ENCODE data around the gene FGFR3. TPM values are rescaled to one million over a fixed set of nuclear protein-coding genes. Genes with fewer than 3 reads are reported as not detected.

Gene FGFR3
- total and polyA plus RNA-seq, 2 of the 4 experiments (the other 2 are of a cell fraction): 0.18 to 0.67 TPM

DNA sequence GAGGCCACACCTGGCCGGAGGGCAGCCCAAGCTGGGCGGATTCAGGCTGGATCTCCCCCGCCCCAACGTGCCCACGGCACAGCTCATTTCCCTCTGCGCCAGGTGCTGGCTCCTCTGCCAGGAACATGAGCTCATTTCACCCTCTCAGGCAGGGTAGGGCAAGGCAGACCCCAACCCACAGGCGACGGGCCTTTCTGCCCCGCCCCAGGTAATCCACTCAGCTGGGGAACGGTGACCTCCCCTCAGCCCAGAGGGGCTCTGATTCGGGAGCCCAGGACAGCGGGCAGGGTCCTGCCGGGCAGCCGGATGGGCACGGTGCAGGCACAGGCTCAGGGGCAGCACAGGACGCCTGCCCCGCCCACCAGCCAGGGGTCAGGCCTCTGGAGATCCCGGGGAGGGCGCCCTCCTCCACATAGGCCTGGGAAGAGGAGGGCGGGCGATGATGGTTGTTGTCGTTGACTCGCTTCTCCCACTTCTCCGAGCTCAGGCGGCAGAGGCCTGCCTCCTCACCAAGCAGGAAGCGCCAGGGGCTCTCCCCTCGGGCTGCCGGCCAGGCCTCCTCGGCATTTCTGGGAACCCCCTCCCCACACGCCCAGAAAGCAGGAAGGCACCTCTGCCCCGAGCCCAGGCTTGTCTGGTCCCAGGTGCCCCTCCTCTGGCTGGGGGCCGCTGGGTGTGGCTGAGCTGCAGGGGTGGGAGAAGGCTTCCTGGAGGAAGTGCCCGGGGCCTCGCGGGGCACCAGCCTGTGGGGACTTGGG, 40.6 kb upstream of the FGFR3 start:
- DNase-seq (peak; percentile 7), ATAC-seq (ENCODE audit: low read depth) (no peak)
- no peak overlapping the region for H3K14ac ChIP-seq (replicated peaks; ENCODE audit: low read depth, low read length)
- H3K27me3 ChIP-seq (ENCODE audit: control insufficient read depth, insufficient read depth, low read length): no peaks in the 10 kb centered on the region; the same call in 1 of the 2 replicates
- no peak overlapping the region for H3K18ac ChIP-seq (ENCODE audit: low read depth, low read length)
- no peaks in the 10 kb centered on the region for H3K36me3 ChIP-seq (ENCODE audit: control insufficient read depth, insufficient read depth, low read length)
- H3K9me3 ChIP-seq (ENCODE audit: control insufficient read depth, insufficient read depth, low read length): no peaks in the 10 kb centered on the region
- H3K23ac ChIP-seq (ENCODE audit: low read depth, low read length): no peak overlapping the region
- H3K4me2 ChIP-seq (ENCODE audit: low read depth, low read length): no peak overlapping the region
- intact Hi-C loops (cut with micrococcal nuclease) (no loop called here), dilution Hi-C loops (cut with HindIII; ENCODE audit: low sequenced_read_pairs, unreplicated experiment) (no loop called here), in situ Hi-C loops (cut with MboI; ENCODE audit: low sequenced_read_pairs) (no loop called here)
- no peak overlapping the region for H2BK120ac ChIP-seq (ENCODE audit: low read depth, low read length)
- no peak overlapping the region for H2BK15ac ChIP-seq (ENCODE audit: low read depth, low read length)
- no peak overlapping the region for H3K56ac ChIP-seq (ENCODE audit: extremely low read depth, insufficient read depth, low read length)
- H4K8ac ChIP-seq (ENCODE audit: low read depth in 2 of 2, low read length in 2 of 2): no peak overlapping the region
- TF ChIP-seq RFX5 (IDR thresholded peaks at IDR 0.05; ENCODE audit: low read depth, low read length) (no peak), POLR2A (IDR thresholded peaks at IDR 0.05; ENCODE audit: low read depth, low read length) (no peak), CEBPB (IDR thresholded peaks at IDR 0.05; ENCODE audit: low read depth, low read length) (no peak), RAD21 (IDR thresholded peaks at IDR 0.05; ENCODE audit: low read length) (no peak), FOS (IDR thresholded peaks at IDR 0.05; ENCODE audit: low read depth, low read length) (no peak), MXI1 (IDR thresholded peaks at IDR 0.05; ENCODE audit: borderline replicate concordance, low read depth, low read length) (no peak), MAZ (IDR thresholded peaks at IDR 0.05; ENCODE audit: borderline replicate concordance, low read depth, low read length) (no peak), RCOR1 (IDR thresholded peaks at IDR 0.05; ENCODE audit: insufficient replicate concordance, low read length) (no peak), CHD1 (IDR thresholded peaks at IDR 0.05; ENCODE audit: low read depth, low read length) (no peak), NFE2L2 (IDR thresholded peaks at IDR 0.05; ENCODE audit: low read depth, low read length) (no peak), MAFK (IDR thresholded peaks at IDR 0.05; ENCODE audit: low read depth, low read length) (no peak), BHLHE40 (IDR thresholded peaks at IDR 0.05; ENCODE audit: low read depth, low read length) (no peak), SMC3 (IDR thresholded peaks at IDR 0.05; ENCODE audit: low read depth, low read length) (no peak)
- TF ChIP-seq, protein P1, sequence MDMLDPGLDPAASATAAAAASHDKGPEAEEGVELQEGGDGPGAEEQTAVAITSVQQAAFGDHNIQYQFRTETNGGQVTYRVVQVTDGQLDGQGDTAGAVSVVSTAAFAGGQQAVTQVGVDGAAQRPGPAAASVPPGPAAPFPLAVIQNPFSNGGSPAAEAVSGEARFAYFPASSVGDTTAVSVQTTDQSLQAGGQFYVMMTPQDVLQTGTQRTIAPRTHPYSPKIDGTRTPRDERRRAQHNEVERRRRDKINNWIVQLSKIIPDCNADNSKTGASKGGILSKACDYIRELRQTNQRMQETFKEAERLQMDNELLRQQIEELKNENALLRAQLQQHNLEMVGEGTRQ (IDR thresholded peaks at IDR 0.05; ENCODE audit: low read depth, low read length): no peak
- TF ChIP-seq, protein P2, sequence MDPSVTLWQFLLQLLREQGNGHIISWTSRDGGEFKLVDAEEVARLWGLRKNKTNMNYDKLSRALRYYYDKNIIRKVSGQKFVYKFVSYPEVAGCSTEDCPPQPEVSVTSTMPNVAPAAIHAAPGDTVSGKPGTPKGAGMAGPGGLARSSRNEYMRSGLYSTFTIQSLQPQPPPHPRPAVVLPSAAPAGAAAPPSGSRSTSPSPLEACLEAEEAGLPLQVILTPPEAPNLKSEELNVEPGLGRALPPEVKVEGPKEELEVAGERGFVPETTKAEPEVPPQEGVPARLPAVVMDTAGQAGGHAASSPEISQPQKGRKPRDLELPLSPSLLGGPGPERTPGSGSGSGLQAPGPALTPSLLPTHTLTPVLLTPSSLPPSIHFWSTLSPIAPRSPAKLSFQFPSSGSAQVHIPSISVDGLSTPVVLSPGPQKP (IDR thresholded peaks at IDR 0.05; ENCODE audit: borderline replicate concordance, low read depth, low read length): no peak
- TF ChIP-seq, protein P3, sequence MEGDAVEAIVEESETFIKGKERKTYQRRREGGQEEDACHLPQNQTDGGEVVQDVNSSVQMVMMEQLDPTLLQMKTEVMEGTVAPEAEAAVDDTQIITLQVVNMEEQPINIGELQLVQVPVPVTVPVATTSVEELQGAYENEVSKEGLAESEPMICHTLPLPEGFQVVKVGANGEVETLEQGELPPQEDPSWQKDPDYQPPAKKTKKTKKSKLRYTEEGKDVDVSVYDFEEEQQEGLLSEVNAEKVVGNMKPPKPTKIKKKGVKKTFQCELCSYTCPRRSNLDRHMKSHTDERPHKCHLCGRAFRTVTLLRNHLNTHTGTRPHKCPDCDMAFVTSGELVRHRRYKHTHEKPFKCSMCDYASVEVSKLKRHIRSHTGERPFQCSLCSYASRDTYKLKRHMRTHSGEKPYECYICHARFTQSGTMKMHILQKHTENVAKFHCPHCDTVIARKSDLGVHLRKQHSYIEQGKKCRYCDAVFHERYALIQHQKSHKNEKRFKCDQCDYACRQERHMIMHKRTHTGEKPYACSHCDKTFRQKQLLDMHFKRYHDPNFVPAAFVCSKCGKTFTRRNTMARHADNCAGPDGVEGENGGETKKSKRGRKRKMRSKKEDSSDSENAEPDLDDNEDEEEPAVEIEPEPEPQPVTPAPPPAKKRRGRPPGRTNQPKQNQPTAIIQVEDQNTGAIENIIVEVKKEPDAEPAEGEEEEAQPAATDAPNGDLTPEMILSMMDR (conservative IDR thresholded peaks at IDR 0.05; ENCODE audit: low read depth, low read length): no peak
- 75% methylated on average over 8 of the region's 35 CpGs; no CpG with 5 or more reads in 1 of the 2 experiments for WGBS, 2 experiments (ENCODE audit: extremely low coverage in 2 of 2, insufficient read length in 1 of 2)
- peak overlapping the region; percentile 61 for H2AFZ ChIP-seq (replicated peaks; ENCODE audit: low read length, poor library complexity)
- POLR2A ChIA-PET (ENCODE audit: unreplicated experiment): no interaction called here
- no peak overlapping the region for H4K5ac ChIP-seq (ENCODE audit: low read depth, low read length)
- no peaks in the 10 kb centered on the region for H3K79me1 ChIP-seq (ENCODE audit: low read depth in 1 of 2, low read length in 2 of 2)
- CTCF ChIA-PET: no interaction called here
- no peak overlapping the region for H3K4me3 ChIP-seq (ENCODE audit: insufficient read depth, low read depth, low read length)
- H2AK9ac ChIP-seq (replicated peaks; ENCODE audit: low read depth, low read length, poor library complexity): no peak overlapping the region
- no peak overlapping the region for H3K27ac ChIP-seq (ENCODE audit: insufficient read depth, low read length)
- no peak overlapping the region for H3K9ac ChIP-seq (ENCODE audit: low read depth, low read length)
- H3K4me1 ChIP-seq (ENCODE audit: control insufficient read depth, insufficient read depth, low read length): no peaks in the 10 kb centered on the region
- H4K20me1 ChIP-seq (ENCODE audit: insufficient read depth, low read length): no peaks in the 10 kb centered on the region
- no peak overlapping the region for H2BK5ac ChIP-seq (ENCODE audit: low read depth, low read length, poor library complexity, severe bottlenecking)
- H3K9me1 ChIP-seq (ENCODE audit: insufficient read depth, low read length): no peaks in the 10 kb centered on the region
- BruUV-seq (replicated peaks): no TSS peak
- H2AK5ac ChIP-seq (ENCODE audit: low read depth, low read length): no peak overlapping the region
- no peak overlapping the region for H3K4ac ChIP-seq (ENCODE audit: low read depth, low read length)
- no peak overlapping the region for H4K91ac ChIP-seq (ENCODE audit: insufficient read depth, low read depth, low read length)
- H2BK20ac ChIP-seq (ENCODE audit: low read depth, low read length): no peak overlapping the region
